CD8-positive, alpha-beta memory T cell (primary cell): ENCODE data around the gene ZP2. TPM values are rescaled to one million over a fixed set of nuclear protein-coding genes. Genes with fewer than 3 reads are reported as not detected.
"Not testable (repeated sequence)": the region's sequence is repeated elsewhere in the genome, so short reads cannot be mapped to it uniquely, and the experiment has no call there.

Experiments
- CTCF ChIA-PET: fragments of 350-600 bp; sonication (Branson Sonifier 250); formaldehyde crosslinking; loops from one replicate; lab custom pipeline; 2021; ENCODE audit warnings: antibody characterized with exemption; lab: Charles Lee
- POLR2A ChIA-PET: fragments of 350-600 bp; sonication (Branson Sonifier 250); formaldehyde crosslinking; loops from one replicate; lab custom pipeline; 2021; ENCODE audit warnings: antibody characterized with exemption; lab: Charles Lee
- DNase-seq, 5 donors: peaks; one replicate each; pipeline versions ENCODE4 v3.0.0 to v3.0.0-alpha.2; 2020 to 2022; ENCODE audit warnings: mixed read lengths in 1 of 5
- H3K27ac ChIP-seq: one replicate; pipeline ENCODE4 v1.7.0; 2013; ENCODE audit warnings: low read depth, mild to moderate bottlenecking, low read length, moderate library complexity
- H3K27me3 ChIP-seq: 2 replicates; pipeline ENCODE4 v1.7.0; 2013; ENCODE audit warnings: low read length, mild to moderate bottlenecking; ENCODE audit not compliant: insufficient read depth, poor library complexity, severe bottlenecking
- H3K36me3 ChIP-seq: 2 replicates; pipeline ENCODE4 v1.7.0; 2013; ENCODE audit warnings: mild to moderate bottlenecking, low read length, moderate library complexity; ENCODE audit not compliant: insufficient read depth
- H3K4me1 ChIP-seq: 2 replicates; pipeline ENCODE4 v1.7.0; 2013; ENCODE audit warnings: mild to moderate bottlenecking, low read length, moderate library complexity; ENCODE audit not compliant: insufficient read depth
- H3K4me3 ChIP-seq: 2 replicates; pipeline ENCODE4 v1.7.0; 2013; ENCODE audit warnings: mild to moderate bottlenecking, low read length
- H3K9me3 ChIP-seq: 2 replicates; pipeline ENCODE4 v1.7.0; 2013; ENCODE audit warnings: mild to moderate bottlenecking, low read length
- H3K27ac Mint-ChIP-seq, 8 donors: one replicate each; pipeline ENCODE4 v1.8.0; 2020 to 2021; ENCODE audit warnings: mixed read lengths in 8 of 8, mild to moderate bottlenecking in 6 of 8, inconsistent platforms in 3 of 8, moderate library complexity in 3 of 8
- H3K27me3 Mint-ChIP-seq, 2 donors: one replicate each; pipeline ENCODE4 v1.8.0; 2020 to 2021; ENCODE audit warnings: mixed read lengths in 2 of 2, mild to moderate bottlenecking in 1 of 2, moderate library complexity in 1 of 2
- H3K36me3 Mint-ChIP-seq, 3 donors: one replicate each; pipeline ENCODE4 v1.8.0; 2020 to 2021; ENCODE audit warnings: mixed read lengths in 3 of 3, inconsistent platforms in 1 of 3, mild to moderate bottlenecking in 1 of 3
- H3K4me1 Mint-ChIP-seq, 3 donors: one replicate each; pipeline ENCODE4 v1.8.0; 2020 to 2021; ENCODE audit warnings: mixed read lengths in 3 of 3, inconsistent platforms in 1 of 3, mild to moderate bottlenecking in 1 of 3
- H3K4me3 Mint-ChIP-seq, 7 donors: one replicate each; pipeline ENCODE4 v1.8.0; 2020 to 2021; ENCODE audit warnings: mixed read lengths in 7 of 7, mild to moderate bottlenecking in 6 of 7, moderate library complexity in 4 of 7, inconsistent platforms in 2 of 7
- H3K9me3 Mint-ChIP-seq, 5 donors: one replicate each; pipeline ENCODE4 v1.8.0; 2020 to 2022; ENCODE audit warnings: mixed read lengths in 5 of 5, mild to moderate bottlenecking in 3 of 5, moderate library complexity in 2 of 5, inconsistent platforms in 1 of 5
- polyA plus RNA-seq: library from polyadenylated mRNA; unstranded; fragments of 300-500 nt; fragmentation: Illumina TruSeq; gene quantifications from one replicate; pipeline ENCODE4 v1.2.3, GENCODE V29; 2021
- total RNA-seq, 2 experiments: library from RNA; stranded (reverse); gene quantifications; one replicate each; pipeline ENCODE4 v1.2.3, GENCODE V29; 2021

ZP2 gene
- total and polyA plus RNA-seq, 3 experiments from 2014 or later = not detected

DNA sequence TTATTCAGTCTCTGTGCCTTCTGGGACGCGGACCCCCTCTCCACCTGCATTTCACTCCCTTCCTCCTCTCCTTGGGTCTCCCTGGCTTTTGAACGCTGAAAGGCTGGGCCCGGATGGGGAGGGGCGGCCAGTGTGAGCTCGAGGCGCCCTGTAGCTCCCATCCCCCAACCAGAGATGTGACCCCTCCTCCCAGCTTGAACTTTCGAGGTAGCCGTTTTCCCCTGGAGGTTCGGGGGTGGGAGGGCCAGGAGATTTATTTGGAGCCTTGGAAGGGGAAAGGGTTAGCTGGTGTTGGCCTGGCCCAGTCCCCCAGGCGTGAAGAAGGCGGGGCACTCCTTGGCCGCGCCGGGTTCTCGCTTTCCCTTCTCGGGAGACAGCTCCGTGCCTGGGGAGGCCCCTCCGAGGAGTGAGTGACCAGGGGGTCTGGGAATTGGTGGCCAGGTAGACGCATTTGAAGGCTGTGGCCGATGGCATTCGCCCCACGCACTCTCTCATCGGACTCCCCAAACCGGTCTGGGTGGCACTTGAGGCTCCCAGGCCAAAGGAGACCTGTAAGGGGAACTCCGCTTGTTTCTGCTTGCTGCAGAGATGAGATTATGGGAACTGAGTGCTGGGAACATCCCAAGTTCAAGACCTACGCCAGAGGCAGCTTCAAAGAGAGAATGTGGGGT is 52.0 kb downstream of the ZP2 start:
- no peaks in the 10 kb centered on the region for H3K9me3 ChIP-seq
- peaks cover 0 to 21% (median 4%) of the 10 kb centered on the region in 3 donors for H3K36me3 Mint-ChIP-seq
- H3K4me1 ChIP-seq = peaks cover 19% of the 10 kb centered on the region
- H3K27me3 ChIP-seq = no peaks in the 10 kb centered on the region
- H3K27me3 Mint-ChIP-seq = no peaks in the 10 kb centered on the region
- peak overlapping the region; percentile 41 for H3K27ac ChIP-seq
- H3K4me3 Mint-ChIP-seq = peak overlapping the region; percentile 87 to 96 (median 92)
- H3K4me1 Mint-ChIP-seq = peaks cover 20 to 47% (median 37%) of the 10 kb centered on the region in 3 donors
- ChIA-PET POLR2A (interaction anchor here (0.5 kb wide), 1 partner anchor 397 kb away, joined by 6 read pairs; no protein-coding TSS in a partner anchor), CTCF (interaction anchor here (1.1 to 1.4 kb wide), 3 partner anchors 29 to 368 kb away, joined by 3 read pairs; no protein-coding TSS in a partner anchor)
- no peaks in the 10 kb centered on the region for H3K9me3 Mint-ChIP-seq
- no peaks in the 10 kb centered on the region for H3K36me3 ChIP-seq
- peak in 3 of 5 donors; percentile 3 to 48 (median 19) for DNase-seq
- H3K4me3 ChIP-seq = peak overlapping the region; percentile 88
- peak overlapping the region; percentile 58 to 89 (median 83) for H3K27ac Mint-ChIP-seq

DNA sequence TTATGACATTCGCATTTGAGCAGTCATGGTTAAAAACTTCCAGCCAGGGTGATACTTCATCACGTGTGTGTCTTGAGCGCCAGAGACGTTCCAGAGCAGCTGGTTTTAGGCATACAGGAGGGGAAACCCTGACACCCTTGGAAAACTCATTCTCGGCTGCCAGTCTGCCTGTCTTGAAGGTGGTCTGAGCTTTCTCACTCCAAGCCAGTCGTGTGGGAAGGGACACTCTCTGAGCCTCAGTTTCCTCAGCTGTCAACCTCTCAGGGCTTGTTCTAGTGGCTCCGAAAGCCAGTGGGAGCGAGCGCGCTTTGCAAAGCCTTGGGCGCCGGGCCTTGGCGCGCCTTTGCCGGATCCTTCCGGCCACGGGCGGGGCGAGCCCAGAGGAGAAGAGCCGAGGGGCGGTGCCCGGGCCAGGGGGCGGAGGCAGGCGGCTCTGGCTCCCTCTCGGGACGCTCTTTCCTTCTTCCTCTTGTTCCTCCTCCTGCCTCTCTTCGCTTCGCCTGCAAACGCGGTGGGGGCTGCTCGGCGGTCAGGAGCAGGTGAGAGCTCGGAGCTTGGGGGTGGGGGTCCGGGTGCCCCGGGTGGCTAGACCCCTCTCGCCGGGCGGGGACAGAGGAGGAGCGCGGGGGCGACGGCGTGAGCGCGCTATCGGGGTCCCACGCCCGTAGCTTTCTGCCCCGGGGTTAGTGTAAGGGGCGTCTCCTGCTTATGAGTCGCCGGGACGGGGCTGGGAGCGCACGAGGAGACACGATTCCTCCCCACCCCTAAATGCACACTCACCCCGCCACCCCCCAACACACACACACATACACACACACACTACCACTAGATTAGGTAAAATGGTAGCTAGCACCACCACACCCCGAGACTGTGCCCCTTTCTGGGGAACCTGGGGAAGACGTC is 52.9 kb downstream of the ZP2 start, which contains the start of gene LDAF1:
TSS of gene LDAF1 (plus strand) at position 467 of the 903 bp plus-strand sequence. CDS start 2,509 bp downstream, outside the sequence.
- H3K27me3 ChIP-seq = no peaks in the 10 kb centered on the region
- peak within 1 kb of the TSS; percentile 88 for H3K4me3 ChIP-seq
- POLR2A ChIA-PET = interaction anchor here (0.5 kb wide), 1 partner anchor 398 kb away, joined by 6 read pairs; no protein-coding TSS in a partner anchor
- peaks cover 19% of the 10 kb centered on the region for H3K4me1 ChIP-seq
- H3K27ac ChIP-seq = peak within 1 kb of the TSS; percentile 41
- peak; percentile 62 to 79 (median 68) for DNase-seq
- H3K4me3 Mint-ChIP-seq = peak within 1 kb of the TSS; percentile 87 to 96 (median 92)
- H3K36me3 Mint-ChIP-seq = peaks cover 0 to 16% (median 3%) of the 10 kb centered on the region in 3 donors
- H3K9me3 ChIP-seq = no peaks in the 10 kb centered on the region
- H3K36me3 ChIP-seq = no peaks in the 10 kb centered on the region
- H3K27me3 Mint-ChIP-seq = no peaks in the 10 kb centered on the region
- peak within 1 kb of the TSS; percentile 58 to 95 (median 84) for H3K27ac Mint-ChIP-seq
- peaks cover 20 to 47% (median 37%) of the 10 kb centered on the region in 3 donors for H3K4me1 Mint-ChIP-seq
- no peaks in the 10 kb centered on the region for H3K9me3 Mint-ChIP-seq
- CTCF ChIA-PET = interaction anchor here (1.0 to 1.4 kb wide), 3 partner anchors 31 to 367 kb away, joined by 3 read pairs; no protein-coding TSS in a partner anchor

GRCh38 chr16:21157632-21158031 is 53.7 kb downstream of the ZP2 start:
- POLR2A ChIA-PET = no interaction called here
- Mint-ChIP-seq H3K36me3 (peaks cover 0 to 9% (median 0%) of the 10 kb centered on the region in 3 donors), H3K4me1 (peaks cover 20 to 42% (median 32%) of the 10 kb centered on the region in 3 donors)

GRCh38 chr16:21156767-21157467 is 54.5 kb downstream of the ZP2 start:
- CTCF ChIA-PET = interaction anchor here (0.7 to 1.1 kb wide), 5 partner anchors 9 to 380 kb away, joined by 3 to 4 read pairs (median 3); no protein-coding TSS in a partner anchor
- Mint-ChIP-seq H3K27me3 (no peaks in the 10 kb centered on the region), H3K4me3 (peak overlapping the region in 5 of 7 donors; percentile 3 to 92 (median 24)), H3K27ac (no peak overlapping the region), H3K4me1 (peaks cover 19 to 39% (median 27%) of the 10 kb centered on the region in 3 donors), H3K9me3 (no peaks in the 10 kb centered on the region), H3K36me3 (peaks cover 0 to 6% (median 0%) of the 10 kb centered on the region in 3 donors)
- POLR2A ChIA-PET = no interaction called here
- Histone ChIP-seq H3K36me3 (no peaks in the 10 kb centered on the region), H3K27ac (no peak overlapping the region), H3K9me3 (no peaks in the 10 kb centered on the region), H3K4me3 (no peak overlapping the region), H3K4me1 (peaks cover 19% of the 10 kb centered on the region), H3K27me3 (no peaks in the 10 kb centered on the region)
- DNase-seq = no peak

More at GRCh38 chr16:21157632-21158031, 53.7 kb downstream of the ZP2 start:
- Mint-ChIP-seq H3K4me3 (peak overlapping the region; percentile 87 to 96 (median 92)), H3K27me3 (no peaks in the 10 kb centered on the region), H3K9me3 (no peaks in the 10 kb centered on the region), H3K27ac (peak overlapping the region in 7 of 8 donors; percentile 58 to 95 (median 74))
- H3K27ac ChIP-seq = no peak overlapping the region
- peaks cover 19% of the 10 kb centered on the region for H3K4me1 ChIP-seq
- H3K27me3 ChIP-seq = no peaks in the 10 kb centered on the region
- CTCF ChIA-PET = interaction anchor here (0.7 to 1.1 kb wide), 2 partner anchors 9 to 381 kb away, joined by 3 read pairs; no protein-coding TSS in a partner anchor
- H3K36me3 ChIP-seq = no peaks in the 10 kb centered on the region
- H3K4me3 ChIP-seq = no peak overlapping the region
- H3K9me3 ChIP-seq = no peaks in the 10 kb centered on the region
- DNase-seq = no peak

DNA sequence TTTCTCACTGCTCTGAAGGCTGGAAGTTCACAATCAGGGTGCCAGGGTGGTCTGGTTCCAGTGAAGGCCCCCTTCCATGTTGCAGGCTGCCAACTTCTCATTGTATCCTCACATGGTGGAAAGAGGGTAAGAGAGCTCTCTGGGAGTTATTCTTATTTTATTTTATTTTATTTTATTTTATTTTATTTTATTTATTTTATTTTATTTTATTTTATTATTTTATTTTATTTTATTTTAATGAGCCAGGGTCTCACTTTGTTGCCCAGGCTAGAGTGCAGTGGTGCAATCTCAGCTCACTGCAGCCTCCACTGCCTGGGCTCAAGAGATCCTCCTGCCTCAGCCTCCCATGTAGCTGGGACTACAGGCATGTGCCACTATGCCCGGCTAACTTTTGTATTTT is 55.4 kb downstream of the ZP2 start:
- H3K27ac ChIP-seq, H3K27me3 Mint-ChIP-seq, H3K4me3 Mint-ChIP-seq, POLR2A ChIA-PET, H3K36me3 Mint-ChIP-seq, H3K36me3 ChIP-seq, H3K27ac Mint-ChIP-seq, H3K4me3 ChIP-seq, DNase-seq, H3K9me3 ChIP-seq, H3K9me3 Mint-ChIP-seq, CTCF ChIA-PET, H3K27me3 ChIP-seq: not testable (repeated sequence)
- peaks cover 19 to 35% (median 27%) of the 10 kb centered on the region in 3 donors for H3K4me1 Mint-ChIP-seq
- peaks cover 19% of the 10 kb centered on the region for H3K4me1 ChIP-seq

DNA sequence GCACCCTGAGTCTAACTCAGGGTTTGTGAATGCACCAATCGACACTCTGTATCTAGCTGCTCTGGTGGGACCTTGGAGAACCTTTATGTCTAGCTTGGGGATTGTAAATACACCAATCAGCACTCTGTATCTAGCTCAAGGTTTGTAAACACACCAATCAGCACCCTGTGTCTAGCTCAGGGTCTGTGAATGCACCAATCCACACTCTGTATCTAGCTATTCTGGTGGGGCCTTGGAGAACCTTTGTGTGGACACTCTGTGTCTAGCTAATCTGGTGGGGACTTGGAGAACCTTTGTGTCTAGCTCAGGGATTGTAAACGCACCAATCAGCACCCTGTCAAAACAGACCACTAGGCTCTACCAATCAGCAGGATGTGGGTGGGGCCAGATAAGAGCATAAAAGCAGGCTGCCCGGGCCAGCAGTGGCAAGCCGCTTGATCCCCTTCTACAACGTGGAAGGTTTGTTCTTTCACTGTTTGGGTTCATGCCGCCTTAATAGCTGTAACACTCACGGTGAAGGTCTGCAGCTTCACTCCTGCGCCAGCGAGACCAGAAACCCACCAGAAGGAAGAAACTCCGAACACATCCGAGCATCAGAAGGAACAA is 58.1 kb downstream of the ZP2 start:
- H3K4me3 Mint-ChIP-seq, H3K36me3 Mint-ChIP-seq, H3K27me3 ChIP-seq, H3K4me3 ChIP-seq, H3K9me3 ChIP-seq, CTCF ChIA-PET, H3K4me1 ChIP-seq, H3K9me3 Mint-ChIP-seq, H3K27ac ChIP-seq, DNase-seq, POLR2A ChIA-PET, H3K36me3 ChIP-seq, H3K27ac Mint-ChIP-seq: not testable (repeated sequence)
- Mint-ChIP-seq H3K4me1 (peaks cover 5 to 16% (median 8%) of the 10 kb centered on the region in 3 donors), H3K27me3 (peaks cover 8 to 22% of the 10 kb centered on the region in 2 donors)
